ENCODE data around the gene YIPF6.

Gene YIPF6

GRCh38 chrX:68534691-68535090 lies 35.8 kb downstream of the YIPF6 start:
- Histone ChIP-seq H3K9ac (ENCODE audit: low read depth, low read length) (no peak overlapping the region), H3K36me3 (ENCODE audit: insufficient read depth, low read length) (peaks cover 5% of the 10 kb centered on the region), H3K27ac (ENCODE audit: low read length) (no peak overlapping the region), H4K20me1 (ENCODE audit: insufficient read depth, low read length) (no peaks in the 10 kb centered on the region), H3K4me2 (ENCODE audit: insufficient read depth, low read length) (no peak overlapping the region), H3K4me3 (ENCODE audit: low read depth in 1 of 2, low read length in 2 of 2) (no peak overlapping the region), H3K4me1 (ENCODE audit: insufficient read depth, low read length) (no peaks in the 10 kb centered on the region), H3K27me3 (ENCODE audit: insufficient read depth, low read length, poor library complexity) (no peaks in the 10 kb centered on the region), H2AFZ (ENCODE audit: low read depth, low read length) (no peak overlapping the region), H3K9me3 (ENCODE audit: insufficient read depth, low read length, severe bottlenecking) (no peaks in the 10 kb centered on the region), H3K79me2 (ENCODE audit: insufficient read depth, low read length) (no peaks in the 10 kb centered on the region)
- TF ChIP-seq CTCF (IDR thresholded peaks at IDR 0.05; ENCODE audit: borderline replicate concordance, extremely low read depth, low read length, poor library complexity, severe bottlenecking) (no peak), EZH2 (IDR thresholded peaks at IDR 0.05; ENCODE audit: borderline replicate concordance, low read depth, low read length, severe bottlenecking) (no peak)
- DNase-seq = no peak
- ATAC-seq (ENCODE audit: insufficient read depth, low read depth) = no peak

GRCh38 chrX:68536429-68536828 lies 37.6 kb downstream of the YIPF6 start:
- Histone ChIP-seq H3K79me2 (ENCODE audit: insufficient read depth, low read length) (no peaks in the 10 kb centered on the region), H3K36me3 (ENCODE audit: insufficient read depth, low read length) (peaks cover 2% of the 10 kb centered on the region; the same call in 1 of the 2 replicates), H3K9ac (ENCODE audit: low read depth, low read length) (no peak overlapping the region), H3K4me2 (ENCODE audit: insufficient read depth, low read length) (no peak overlapping the region), H4K20me1 (ENCODE audit: insufficient read depth, low read length) (no peaks in the 10 kb centered on the region), H2AFZ (ENCODE audit: low read depth, low read length) (no peak overlapping the region), H3K27ac (ENCODE audit: low read length) (no peak overlapping the region), H3K4me3 (ENCODE audit: low read depth in 1 of 2, low read length in 2 of 2) (no peak overlapping the region), H3K4me1 (ENCODE audit: insufficient read depth, low read length) (no peaks in the 10 kb centered on the region), H3K9me3 (ENCODE audit: insufficient read depth, low read length, severe bottlenecking) (no peaks in the 10 kb centered on the region), H3K27me3 (ENCODE audit: insufficient read depth, low read length, poor library complexity) (no peaks in the 10 kb centered on the region)
- TF ChIP-seq CTCF (IDR thresholded peaks at IDR 0.05; ENCODE audit: borderline replicate concordance, extremely low read depth, low read length, poor library complexity, severe bottlenecking) = no peak
- no peak for TF ChIP-seq EZH2 (IDR thresholded peaks at IDR 0.05; ENCODE audit: borderline replicate concordance, low read depth, low read length, severe bottlenecking)
- ATAC-seq (ENCODE audit: insufficient read depth, low read depth) = no peak
- no peak for DNase-seq

- Histone ChIP-seq H3K27ac (ENCODE audit: low read length) (no peak overlapping the region), H3K4me3 (ENCODE audit: low read depth in 1 of 2, low read length in 2 of 2) (no peak overlapping the region), H3K4me1 (ENCODE audit: insufficient read depth, low read length) (no peaks in the 10 kb centered on the region), H2AFZ (ENCODE audit: low read depth, low read length) (no peak overlapping the region), H3K9me3 (ENCODE audit: insufficient read depth, low read length, severe bottlenecking) (no peaks in the 10 kb centered on the region), H3K9ac (ENCODE audit: low read depth, low read length) (no peak overlapping the region), H3K27me3 (ENCODE audit: insufficient read depth, low read length, poor library complexity) (no peaks in the 10 kb centered on the region), H3K4me2 (ENCODE audit: insufficient read depth, low read length) (no peak overlapping the region), H4K20me1 (ENCODE audit: insufficient read depth, low read length) (no peaks in the 10 kb centered on the region), H3K36me3 (ENCODE audit: insufficient read depth, low read length) (peaks cover under 1% of the 10 kb centered on the region; the same call in 1 of the 2 replicates), H3K79me2 (ENCODE audit: insufficient read depth, low read length) (no peaks in the 10 kb centered on the region)
- DNase-seq (no peak), ATAC-seq (ENCODE audit: insufficient read depth, low read depth) (no peak)
- no peak for TF ChIP-seq CTCF (IDR thresholded peaks at IDR 0.05; ENCODE audit: borderline replicate concordance, extremely low read depth, low read length, poor library complexity, severe bottlenecking)
- TF ChIP-seq EZH2 (IDR thresholded peaks at IDR 0.05; ENCODE audit: borderline replicate concordance, low read depth, low read length, severe bottlenecking) = no peak
Measured at GRCh38 chrX:68536884-68537283, 38.0 kb downstream of the YIPF6 start.

GRCh38 chrX:68550193-68550592 lies 51.3 kb downstream of the YIPF6 start:
- H3K27me3 ChIP-seq (ENCODE audit: insufficient read depth, low read length, poor library complexity) = no peaks in the 10 kb centered on the region
- TF ChIP-seq EZH2 (IDR thresholded peaks at IDR 0.05; ENCODE audit: borderline replicate concordance, low read depth, low read length, severe bottlenecking) = no peak
- no peak for TF ChIP-seq CTCF (IDR thresholded peaks at IDR 0.05; ENCODE audit: borderline replicate concordance, extremely low read depth, low read length, poor library complexity, severe bottlenecking)
- H3K79me2 ChIP-seq (ENCODE audit: insufficient read depth, low read length) = no peaks in the 10 kb centered on the region
- DNase-seq (no peak), ATAC-seq (ENCODE audit: insufficient read depth, low read depth) (no peak)
- H3K27ac ChIP-seq (ENCODE audit: low read length) = no peak overlapping the region
- no peaks in the 10 kb centered on the region for H3K9me3 ChIP-seq (ENCODE audit: insufficient read depth, low read length, severe bottlenecking)
- H4K20me1 ChIP-seq (ENCODE audit: insufficient read depth, low read length) = no peaks in the 10 kb centered on the region
- H3K36me3 ChIP-seq (ENCODE audit: insufficient read depth, low read length) = no peaks in the 10 kb centered on the region
- no peak overlapping the region for H3K4me2 ChIP-seq (ENCODE audit: insufficient read depth, low read length)
- H3K4me1 ChIP-seq (ENCODE audit: insufficient read depth, low read length) = no peaks in the 10 kb centered on the region
- H2AFZ ChIP-seq (ENCODE audit: low read depth, low read length) = no peak overlapping the region
- H3K4me3 ChIP-seq (ENCODE audit: low read depth in 1 of 2, low read length in 2 of 2) = no peak overlapping the region
- H3K9ac ChIP-seq (ENCODE audit: low read depth, low read length) = no peak overlapping the region
